ENCODE results near the gene ALDH18A1. TPM values are rescaled to one million over a fixed set of nuclear protein-coding genes. Genes with fewer than 3 reads are reported as not detected.

The ALDH18A1 gene
- total RNA-seq, 4 donors from 2014 or later, result 2.6 to 6.7 (median 5.7) TPM

DNA sequence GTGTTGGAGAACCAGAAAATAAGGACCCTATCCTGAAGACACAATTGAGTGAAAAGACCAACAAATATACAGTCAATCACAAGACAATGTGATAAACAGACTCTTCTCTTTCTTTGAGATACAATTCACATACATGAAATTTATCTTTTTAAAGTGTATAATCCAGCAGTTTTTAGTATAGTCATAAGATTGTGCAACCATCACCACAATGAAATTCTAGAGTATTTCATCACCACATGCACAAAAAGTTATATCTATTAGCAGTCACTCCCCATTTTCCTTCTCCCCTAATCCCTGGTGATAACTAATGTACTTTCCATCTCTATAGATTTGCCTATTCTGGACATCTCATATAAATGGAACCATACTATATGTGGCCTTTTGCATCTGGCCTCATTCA lies 87.1 kb downstream of the ALDH18A1 start:
- no peak for TF ChIP-seq POLR2A (IDR thresholded peaks at IDR 0.05)
- TF ChIP-seq, protein P1, sequence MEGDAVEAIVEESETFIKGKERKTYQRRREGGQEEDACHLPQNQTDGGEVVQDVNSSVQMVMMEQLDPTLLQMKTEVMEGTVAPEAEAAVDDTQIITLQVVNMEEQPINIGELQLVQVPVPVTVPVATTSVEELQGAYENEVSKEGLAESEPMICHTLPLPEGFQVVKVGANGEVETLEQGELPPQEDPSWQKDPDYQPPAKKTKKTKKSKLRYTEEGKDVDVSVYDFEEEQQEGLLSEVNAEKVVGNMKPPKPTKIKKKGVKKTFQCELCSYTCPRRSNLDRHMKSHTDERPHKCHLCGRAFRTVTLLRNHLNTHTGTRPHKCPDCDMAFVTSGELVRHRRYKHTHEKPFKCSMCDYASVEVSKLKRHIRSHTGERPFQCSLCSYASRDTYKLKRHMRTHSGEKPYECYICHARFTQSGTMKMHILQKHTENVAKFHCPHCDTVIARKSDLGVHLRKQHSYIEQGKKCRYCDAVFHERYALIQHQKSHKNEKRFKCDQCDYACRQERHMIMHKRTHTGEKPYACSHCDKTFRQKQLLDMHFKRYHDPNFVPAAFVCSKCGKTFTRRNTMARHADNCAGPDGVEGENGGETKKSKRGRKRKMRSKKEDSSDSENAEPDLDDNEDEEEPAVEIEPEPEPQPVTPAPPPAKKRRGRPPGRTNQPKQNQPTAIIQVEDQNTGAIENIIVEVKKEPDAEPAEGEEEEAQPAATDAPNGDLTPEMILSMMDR (IDR thresholded peaks at IDR 0.05 in 4 of 5, conservative IDR thresholded peaks at IDR 0.05 in 1 of 5), result no peak
- in situ Hi-C loops (cut with MboI; ENCODE audit: low sequenced_read_pairs in 4 of 4) (no loop called here), intact Hi-C loops (cut with DNase I; ENCODE audit: low total_unique reads) (no loop called here)
- Histone ChIP-seq H3K27ac (no peak overlapping the region), H3K9me3 (no peaks in the 10 kb centered on the region), H3K4me3 (no peak overlapping the region), H3K36me3 (no peaks in the 10 kb centered on the region), H3K4me1 (peaks cover 16 to 18% of the 10 kb centered on the region in 2 donors), H3K27me3 (no peaks in the 10 kb centered on the region)
- ATAC-seq (no peak), DNase-seq (no peak)

DNA sequence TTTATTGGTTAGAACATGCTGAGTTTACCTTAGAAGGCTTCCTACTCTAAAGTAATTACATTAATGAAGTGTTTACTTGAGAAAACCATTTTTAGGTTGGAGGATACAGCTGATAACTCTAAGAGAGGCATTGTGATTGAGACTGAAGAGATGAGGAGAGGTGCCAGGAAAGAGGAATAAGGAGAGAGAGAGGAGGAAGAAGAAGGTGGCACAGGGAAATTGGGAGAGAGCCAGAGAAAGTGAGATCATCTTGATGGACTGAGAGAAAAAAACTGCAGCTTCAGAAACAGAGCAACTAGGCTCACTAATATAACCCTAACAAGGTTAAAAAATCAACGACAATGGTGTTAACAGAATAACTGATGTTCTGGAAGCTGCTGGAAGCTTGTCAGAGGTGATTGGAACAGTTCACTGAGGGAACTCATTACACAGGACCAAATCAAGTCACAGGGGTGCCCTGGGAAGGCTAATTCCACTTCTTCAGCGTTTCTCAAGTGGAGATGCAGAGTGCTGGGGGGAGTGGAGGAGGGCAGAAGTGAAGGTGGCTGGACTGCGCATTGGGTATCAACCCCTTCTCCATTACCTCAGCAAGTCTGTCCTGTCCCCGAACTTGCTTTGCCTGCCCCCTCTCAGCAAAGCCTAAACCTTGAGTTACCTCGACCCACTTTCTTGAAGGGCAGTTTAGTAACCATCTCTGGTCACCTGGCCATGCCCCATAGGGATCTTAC lies 88.4 kb downstream of the ALDH18A1 start:
- intact Hi-C loops (cut with DNase I; ENCODE audit: low total_unique reads), result no loop called here

DNA sequence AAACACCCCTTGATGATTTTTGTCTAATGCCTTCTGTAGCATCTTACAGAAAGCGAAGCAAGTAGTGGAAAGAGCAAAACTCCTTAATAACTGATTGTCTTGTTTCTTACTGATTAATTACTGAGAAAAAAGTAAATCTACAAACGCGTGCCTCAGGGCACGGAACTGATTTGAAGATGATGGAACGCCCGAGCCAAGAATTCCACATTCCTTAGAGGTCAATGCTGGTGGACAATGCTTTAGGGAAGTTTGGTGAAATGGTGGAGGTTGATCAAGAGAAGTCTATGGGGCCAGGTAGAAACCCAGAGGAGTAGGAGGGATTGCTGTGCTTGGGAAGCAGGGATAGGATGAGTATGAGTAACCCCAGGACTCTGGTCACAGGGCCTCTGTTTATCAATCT lies 90.4 kb downstream of the ALDH18A1 start:
- in situ Hi-C loops (cut with MboI; ENCODE audit: low sequenced_read_pairs in 4 of 4), result no loop called here
- H3K4me3 ChIP-seq, result no peak overlapping the region
- no peaks in the 10 kb centered on the region for H3K27me3 ChIP-seq
- no peaks in the 10 kb centered on the region for H3K36me3 ChIP-seq
- intact Hi-C loops (cut with DNase I; ENCODE audit: low total_unique reads), result no loop called here
- DNase-seq, result no peak
- H3K4me1 ChIP-seq, result peaks cover 0 to 3% of the 10 kb centered on the region in 2 donors
- no peak overlapping the region for H3K27ac ChIP-seq
- no peak for ATAC-seq
- TF ChIP-seq, protein P1 (IDR thresholded peaks at IDR 0.05 in 4 of 5, conservative IDR thresholded peaks at IDR 0.05 in 1 of 5), result no peak
- no peak for TF ChIP-seq POLR2A (IDR thresholded peaks at IDR 0.05)
- no peaks in the 10 kb centered on the region for H3K9me3 ChIP-seq

More for the DNA sequence above, 88.4 kb downstream of the ALDH18A1 start:
- H3K4me3 ChIP-seq, result no peak overlapping the region
- H3K4me1 ChIP-seq, result peaks cover 7 to 11% of the 10 kb centered on the region in 2 donors
- no peaks in the 10 kb centered on the region for H3K27me3 ChIP-seq
- DNase-seq (no peak), ATAC-seq (no peak)
- H3K27ac ChIP-seq, result no peak overlapping the region
- in situ Hi-C loops (cut with MboI; ENCODE audit: low sequenced_read_pairs in 4 of 4), result no loop called here
- H3K36me3 ChIP-seq, result no peaks in the 10 kb centered on the region
- no peaks in the 10 kb centered on the region for H3K9me3 ChIP-seq
- TF ChIP-seq, protein P1 (IDR thresholded peaks at IDR 0.05 in 4 of 5, conservative IDR thresholded peaks at IDR 0.05 in 1 of 5), result no peak
- TF ChIP-seq POLR2A (IDR thresholded peaks at IDR 0.05), result no peak

DNA sequence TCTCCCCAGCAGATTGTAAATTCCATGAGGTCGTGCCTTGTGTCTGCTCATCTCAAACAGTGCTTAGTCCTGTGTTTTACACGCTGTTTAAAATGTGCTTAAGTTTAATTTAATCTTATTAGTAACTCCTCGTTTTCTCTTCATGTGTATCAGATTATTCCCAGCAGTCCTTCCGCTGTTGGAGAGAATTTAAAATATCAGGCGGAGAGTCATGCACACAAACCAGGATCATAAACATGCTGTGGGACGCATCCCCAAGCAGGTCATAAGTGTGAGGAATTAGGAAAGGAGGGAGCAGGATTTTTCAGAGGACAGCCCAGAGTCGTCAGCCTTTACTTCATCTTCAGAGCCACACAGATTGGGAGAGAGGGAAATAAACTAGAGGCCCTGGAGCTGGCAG lies 91.2 kb downstream of the ALDH18A1 start:
- H3K36me3 ChIP-seq, result no peaks in the 10 kb centered on the region
- in situ Hi-C loops (cut with MboI; ENCODE audit: low sequenced_read_pairs in 4 of 4), result no loop called here
- H3K4me3 ChIP-seq, result no peak overlapping the region
- no peak for ATAC-seq
- DNase-seq, result no peak
- peaks cover 0 to 5% of the 10 kb centered on the region in 2 donors for H3K4me1 ChIP-seq
- no peak overlapping the region for H3K27ac ChIP-seq
- no peaks in the 10 kb centered on the region for H3K27me3 ChIP-seq
- TF ChIP-seq, protein P1 (IDR thresholded peaks at IDR 0.05 in 4 of 5, conservative IDR thresholded peaks at IDR 0.05 in 1 of 5), result no peak
- no peak for TF ChIP-seq POLR2A (IDR thresholded peaks at IDR 0.05)
- no peaks in the 10 kb centered on the region for H3K9me3 ChIP-seq
- intact Hi-C loops (cut with DNase I; ENCODE audit: low total_unique reads), result no loop called here
